HepG2 (cell line): ENCODE results near the gene PDHA1. TPM values are rescaled to one million over a fixed set of nuclear protein-coding genes. Genes with fewer than 3 reads are reported as not detected.

ENCODE experiments used
- ATAC-seq: fragments of 200-7000 bp; cut with Tn5 transposase; 3 replicates; pipeline ENCODE4 v1.9.1; 2020; ENCODE audit warnings: mild to moderate bottlenecking, moderate library complexity
- BruUV-seq: library from RNA; stranded (reverse); fragments of 400-500 nt; replicated peaks from 2 replicates; lab custom pipeline; 2021; lab: Mats Ljungman, UMichigan
- CTCF ChIA-PET: fragments of 300-600 bp; formaldehyde crosslinking; extraction: SDS; loops from one replicate; lab custom pipeline; 2021; ENCODE audit warnings: low total read pairs, inconsistent platforms, low intra/inter-chr PET ratio; lab: Yijun Ruan, JAX
- POLR2A ChIA-PET: fragments of 350-600 bp; sonication (Branson Sonifier 250); formaldehyde crosslinking; loops from one replicate; lab custom pipeline; 2020; ENCODE audit warnings: antibody characterized with exemption, inconsistent platforms; lab: Yijun Ruan, JAX
- DNase-seq: peaks from one replicate; pipeline ENCODE4 v3.0.0-alpha.2; 2015; ENCODE audit warnings: low spot score
- FAIRE-seq: peaks from 3 replicates; lab custom pipeline; 2011; peaks lifted over from hg19 to GRCh38; lab: Jason Lieb, UNC
- H2AFZ ChIP-seq: one replicate; pipeline ENCODE4 v1.6.1; 2011; ENCODE audit warnings: low read length, inconsistent platforms
- H3K27ac ChIP-seq: fragments of 300-600 bp; 3 replicates; pipeline ENCODE4 v1.8.0; 2011; ENCODE audit warnings: mixed run types, mild to moderate bottlenecking, mixed read lengths, low read length, inconsistent platforms; ENCODE audit not compliant: insufficient read depth; ENCODE audit errors: extremely low read length
- H3K27me3 ChIP-seq, 2 experiments: fragments of 200-600 bp in 1 of 2; 2 replicates in 1 of 2; 3 replicates in 1 of 2; pipeline versions ENCODE4 v1.6.0 to v1.8.0; 2011; ENCODE audit warnings: low read length in 2 of 2, mild to moderate bottlenecking in 2 of 2, moderate library complexity in 2 of 2, inconsistent platforms in 1 of 2; ENCODE audit not compliant: insufficient read depth in 2 of 2, control insufficient read depth in 1 of 2
- H3K36me3 ChIP-seq, 2 experiments: fragments of 200-600 bp in 1 of 2; replicated peaks in 1 of 2; 2 replicates in 1 of 2; 3 replicates in 1 of 2; pipeline versions ENCODE4 v1.5.1 to v1.8.0; 2011; ENCODE audit warnings: low read length in 2 of 2, inconsistent platforms in 1 of 2; ENCODE audit not compliant: insufficient read depth in 2 of 2, control insufficient read depth in 1 of 2
- H3K4me1 ChIP-seq: 2 replicates; pipeline ENCODE4 v1.5.1; 2012; ENCODE audit warnings: low read length, inconsistent platforms; ENCODE audit not compliant: insufficient read depth
- H3K4me2 ChIP-seq: 2 replicates; pipeline ENCODE4 v1.6.0; 2011; ENCODE audit warnings: low read depth, low read length, inconsistent platforms
- H3K4me3 ChIP-seq, 3 experiments: fragments of 200-600 bp in 1 of 3; sonication (generic), shearing (Covaris generic) in 1 of 3; replicated peaks in 1 of 3; 2 replicates each; pipeline ENCODE4 v1.5.1; 2011 to 2016; ENCODE audit warnings: low read length in 3 of 3, inconsistent platforms in 2 of 3, low read depth in 2 of 3, mild to moderate bottlenecking in 2 of 3, control low read depth in 1 of 3, mixed read lengths in 1 of 3; ENCODE audit not compliant: insufficient read depth in 1 of 3
- H3K79me2 ChIP-seq: one replicate; pipeline ENCODE4 v1.6.1; 2011; ENCODE audit warnings: low read length, inconsistent platforms; ENCODE audit not compliant: insufficient read depth
- H3K9ac ChIP-seq: 2 replicates; pipeline ENCODE4 v1.6.0; 2011; ENCODE audit warnings: mild to moderate bottlenecking, low read depth, low read length, inconsistent platforms; ENCODE audit not compliant: insufficient read depth
- H3K9me3 ChIP-seq: 2 replicates; pipeline ENCODE4 v1.5.1; 2012; ENCODE audit warnings: mild to moderate bottlenecking, low read length
- H4K20me1 ChIP-seq: 2 replicates; pipeline ENCODE4 v1.6.0; 2011; ENCODE audit warnings: inconsistent platforms, mild to moderate bottlenecking, low read length, moderate library complexity; ENCODE audit not compliant: insufficient read depth
- GTF2F1 ChIP-seq: fragments of 150-350 bp; IDR thresholded peaks from 2 replicates; pipeline ENCODE4 v1.6.1; 2014; ENCODE audit warnings: low read length
- HOXA3 ChIP-seq: sonication (generic); formaldehyde crosslinking; IDR thresholded peaks from 2 replicates; pipeline ENCODE4 v1.5.0; 2020; ENCODE audit warnings: missing genetic modification reagents
- KLF11 ChIP-seq: IDR thresholded peaks from 2 replicates; pipeline ENCODE4 v1.6.1; 2016; ENCODE audit warnings: missing compliant biosample characterization
- SP5 ChIP-seq: IDR thresholded peaks from 2 replicates; pipeline ENCODE4 v1.6.1; 2016; ENCODE audit warnings: low read depth, borderline replicate concordance
- TERF1 ChIP-seq: sonication (generic); formaldehyde crosslinking; IDR thresholded peaks from 2 replicates; pipeline ENCODE4 v1.8.0; 2022; ENCODE audit warnings: mild to moderate bottlenecking, missing genetic modification reagents, moderate library complexity
- WGBS: methylation state at CpG from one replicate; pipeline ENCODE4 v1.1.6; 2017; ENCODE audit warnings: low lambda C conversion rate; 5-methylcytosine and 5-hydroxymethylcytosine counted together
- in situ Hi-C: cut with HindIII; loops from 2 replicates; pipeline ENCODE4 v1.10.0; 2017; ENCODE audit warnings: low pct_unique_long_range_greater_than_20kb; ENCODE audit not compliant: extremely low pct_ligation_motif_present
- intact Hi-C: fragments of 100-400 bp; cut with micrococcal nuclease; formaldehyde crosslinking; loops from one replicate; pipeline ENCODE4 v1.10.0; 2022; ENCODE audit not compliant: unreplicated experiment
- polyA plus RNA-seq, 8 experiments: library from polyadenylated mRNA; depleted of rRNA in 3 of 8; stranded (reverse) in 7 of 8; unstranded in 1 of 8; fragments of >200 nt; fragmentation: Illumina TruSeq in 4 of 8; extraction: Trizol in 4 of 8; gene quantifications; 2 replicates each; pipeline versions ENCODE4 v1.2.1 to v1.2.3, GENCODE V29; 2011 to 2016; ENCODE audit warnings: low read depth in 4 of 8, missing spikeins in 1 of 8, mixed read lengths in 1 of 8; ENCODE audit not compliant: insufficient read depth in 1 of 8
- total RNA-seq, 5 experiments: library from RNA; depleted of rRNA; stranded (reverse); fragments of >200 nt; fragmentation: Illumina TruSeq; extraction: Trizol; gene quantifications; 2 replicates each; pipeline ENCODE4 v1.2.3, GENCODE V29; 2016; ENCODE audit warnings: low read depth in 1 of 5

PDHA1 gene
- total and polyA plus RNA-seq, 2 of the 13 experiments (the other 11 are each of a cell fraction or from before 2014, with no cell fraction given): 177 to 249 TPM

GRCh38 chrX:19360903-19361302 is 17.2 kb downstream of the PDHA1 start:
- DNase-seq: no peak
- Histone ChIP-seq H3K27ac (no peak overlapping the region), H3K36me3 (peaks cover 3 to 37% of the 10 kb centered on the region in 2 experiments)

GRCh38 chrX:19361701-19362100 is 18.0 kb downstream of the PDHA1 start:
- no peak for TF ChIP-seq KLF11
- no peak for TF ChIP-seq GTF2F1
- TF ChIP-seq SP5 (CRISPR knock-in tag): no peak
- in situ Hi-C loops (no loop called here), intact Hi-C loops (no loop called here)
- Histone ChIP-seq H4K20me1 (no peaks in the 10 kb centered on the region), H3K4me3 (no peak overlapping the region), H3K9me3 (no peaks in the 10 kb centered on the region), H3K4me2 (no peak overlapping the region), H3K36me3 (peaks cover 3 to 30% of the 10 kb centered on the region in 2 experiments; a peak in 4 of 5 replicates), H3K79me2 (no peaks in the 10 kb centered on the region), H3K4me1 (no peaks in the 10 kb centered on the region), H3K9ac (no peak overlapping the region), H2AFZ (no peak overlapping the region), H3K27me3 (no peaks in the 10 kb centered on the region), H3K27ac (no peak overlapping the region)
- FAIRE-seq: no peak
- ChIA-PET CTCF (no interaction called here), POLR2A (no interaction called here)
- DNase-seq: no peak
- WGBS: 87% methylated on average over 4 of the region's 4 CpGs
- no TSS peak for BruUV-seq
- no peak for ATAC-seq

More at GRCh38 chrX:19360903-19361302, 17.2 kb downstream of the PDHA1 start:
- Histone ChIP-seq H2AFZ (no peak overlapping the region), H3K4me1 (no peaks in the 10 kb centered on the region)
- TF ChIP-seq TERF1 (CRISPR knock-in tag): no peak
- TF ChIP-seq HOXA3: no peak
- TF ChIP-seq, all 625 proteins: peak for 0
- no peak for ATAC-seq
- H3K9me3 ChIP-seq: no peaks in the 10 kb centered on the region
- H4K20me1 ChIP-seq: no peaks in the 10 kb centered on the region
- 100% methylated on average over 4 of the region's 6 CpGs for WGBS
- intact Hi-C loops (no loop called here), in situ Hi-C loops (no loop called here)
- H3K79me2 ChIP-seq: no peaks in the 10 kb centered on the region
- no peak for FAIRE-seq
- no peak overlapping the region for H3K4me2 ChIP-seq
- ChIA-PET CTCF (no interaction called here), POLR2A (no interaction called here)
- H3K9ac ChIP-seq: no peak overlapping the region
- H3K27me3 ChIP-seq: no peaks in the 10 kb centered on the region
- no TSS peak for BruUV-seq
- H3K4me3 ChIP-seq: no peak overlapping the region
